ENCODE results near the gene WRNIP1. TPM values are rescaled to one million over a fixed set of nuclear protein-coding genes. Genes with fewer than 3 reads are reported as not detected.

WRNIP1 gene
- total RNA-seq, 1 donor from 2014 or later = 46.5 TPM

- no peak for DNase-seq
- Mint-ChIP-seq H3K9me3 (ENCODE audit: unreplicated experiment) (no peaks in the 10 kb centered on the region), H3K27ac (ENCODE audit: unreplicated experiment) (no peak overlapping the region), H3K27me3 (ENCODE audit: unreplicated experiment) (peaks cover 3% of the 10 kb centered on the region), H3K4me1 (ENCODE audit: low read depth, unreplicated experiment) (peaks cover 11% of the 10 kb centered on the region), H3K36me3 (ENCODE audit: unreplicated experiment) (no peaks in the 10 kb centered on the region), H3K4me3 (ENCODE audit: unreplicated experiment) (no peak overlapping the region)
- TF ChIP-seq, protein P1, sequence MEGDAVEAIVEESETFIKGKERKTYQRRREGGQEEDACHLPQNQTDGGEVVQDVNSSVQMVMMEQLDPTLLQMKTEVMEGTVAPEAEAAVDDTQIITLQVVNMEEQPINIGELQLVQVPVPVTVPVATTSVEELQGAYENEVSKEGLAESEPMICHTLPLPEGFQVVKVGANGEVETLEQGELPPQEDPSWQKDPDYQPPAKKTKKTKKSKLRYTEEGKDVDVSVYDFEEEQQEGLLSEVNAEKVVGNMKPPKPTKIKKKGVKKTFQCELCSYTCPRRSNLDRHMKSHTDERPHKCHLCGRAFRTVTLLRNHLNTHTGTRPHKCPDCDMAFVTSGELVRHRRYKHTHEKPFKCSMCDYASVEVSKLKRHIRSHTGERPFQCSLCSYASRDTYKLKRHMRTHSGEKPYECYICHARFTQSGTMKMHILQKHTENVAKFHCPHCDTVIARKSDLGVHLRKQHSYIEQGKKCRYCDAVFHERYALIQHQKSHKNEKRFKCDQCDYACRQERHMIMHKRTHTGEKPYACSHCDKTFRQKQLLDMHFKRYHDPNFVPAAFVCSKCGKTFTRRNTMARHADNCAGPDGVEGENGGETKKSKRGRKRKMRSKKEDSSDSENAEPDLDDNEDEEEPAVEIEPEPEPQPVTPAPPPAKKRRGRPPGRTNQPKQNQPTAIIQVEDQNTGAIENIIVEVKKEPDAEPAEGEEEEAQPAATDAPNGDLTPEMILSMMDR (IDR thresholded peaks at IDR 0.05; ENCODE audit: partially characterized antibody, unreplicated experiment) = no peak
These were observed 20.4 kb upstream of the WRNIP1 start for GRCh38 chr6:2744778-2745177.

GRCh38 chr6:2745246-2745645 is 19.9 kb upstream of the WRNIP1 start:
- Mint-ChIP-seq H3K27ac (ENCODE audit: unreplicated experiment) (no peak overlapping the region), H3K27me3 (ENCODE audit: unreplicated experiment) (peaks cover 3% of the 10 kb centered on the region), H3K4me3 (ENCODE audit: unreplicated experiment) (no peak overlapping the region), H3K9me3 (ENCODE audit: unreplicated experiment) (no peaks in the 10 kb centered on the region), H3K4me1 (ENCODE audit: low read depth, unreplicated experiment) (peaks cover 12% of the 10 kb centered on the region), H3K36me3 (ENCODE audit: unreplicated experiment) (no peaks in the 10 kb centered on the region)
- TF ChIP-seq, protein P1 (IDR thresholded peaks at IDR 0.05; ENCODE audit: partially characterized antibody, unreplicated experiment) = no peak
- no peak for DNase-seq

- Mint-ChIP-seq H3K4me3 (ENCODE audit: unreplicated experiment) (no peak overlapping the region), H3K9me3 (ENCODE audit: unreplicated experiment) (no peaks in the 10 kb centered on the region), H3K4me1 (ENCODE audit: low read depth, unreplicated experiment) (peaks cover 12% of the 10 kb centered on the region), H3K36me3 (ENCODE audit: unreplicated experiment) (no peaks in the 10 kb centered on the region), H3K27me3 (ENCODE audit: unreplicated experiment) (peaks cover 3% of the 10 kb centered on the region), H3K27ac (ENCODE audit: unreplicated experiment) (no peak overlapping the region)
- TF ChIP-seq, protein P1 (IDR thresholded peaks at IDR 0.05; ENCODE audit: partially characterized antibody, unreplicated experiment) = no peak
- DNase-seq = no peak
These were observed 18.6 kb upstream of the WRNIP1 start for GRCh38 chr6:2746557-2747061.

GRCh38 chr6:2748183-2748582 is 17.0 kb upstream of the WRNIP1 start:
- no peak overlapping the region for H3K27ac Mint-ChIP-seq (ENCODE audit: unreplicated experiment)
- H3K36me3 Mint-ChIP-seq (ENCODE audit: unreplicated experiment) = no peaks in the 10 kb centered on the region
- H3K4me3 Mint-ChIP-seq (ENCODE audit: unreplicated experiment) = no peak overlapping the region
- no peaks in the 10 kb centered on the region for H3K9me3 Mint-ChIP-seq (ENCODE audit: unreplicated experiment)
- no peak for DNase-seq
- H3K27me3 Mint-ChIP-seq (ENCODE audit: unreplicated experiment) = peaks cover 3% of the 10 kb centered on the region
- TF ChIP-seq, protein P1 (IDR thresholded peaks at IDR 0.05; ENCODE audit: partially characterized antibody, unreplicated experiment) = no peak
- peaks cover 12% of the 10 kb centered on the region for H3K4me1 Mint-ChIP-seq (ENCODE audit: low read depth, unreplicated experiment)

DNA sequence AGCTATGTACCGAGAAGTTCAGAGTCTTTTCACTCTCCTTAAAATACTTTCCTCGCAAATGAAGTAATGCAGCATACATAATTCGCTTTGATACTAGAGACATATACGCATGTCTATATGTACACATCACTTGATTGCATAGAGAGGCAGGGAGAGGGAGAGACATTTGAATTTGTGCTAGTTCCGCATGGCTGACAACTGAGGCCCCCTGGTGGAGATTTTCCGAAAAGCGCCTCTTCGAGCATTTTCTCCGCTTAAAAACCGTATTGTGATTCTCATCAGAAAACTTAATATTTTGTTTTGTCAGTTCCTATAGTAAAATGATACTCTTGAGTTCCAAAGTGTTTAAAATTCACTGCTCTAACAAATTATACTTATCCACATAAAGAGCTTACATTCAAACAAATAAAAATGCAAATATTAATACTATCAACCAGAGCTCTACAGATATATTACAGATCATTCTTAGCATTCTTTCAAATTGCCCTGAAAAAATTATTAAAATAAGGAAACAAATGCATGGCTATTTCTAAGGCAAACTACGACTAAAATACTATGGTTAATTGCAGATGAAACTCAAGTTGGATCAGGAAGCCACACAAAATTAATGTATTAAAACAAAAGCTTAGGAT is 15.1 kb upstream of the WRNIP1 start:
- Mint-ChIP-seq H3K27ac (ENCODE audit: unreplicated experiment) (no peak overlapping the region), H3K36me3 (ENCODE audit: unreplicated experiment) (no peaks in the 10 kb centered on the region), H3K9me3 (ENCODE audit: unreplicated experiment) (no peaks in the 10 kb centered on the region), H3K4me3 (ENCODE audit: unreplicated experiment) (no peak overlapping the region), H3K27me3 (ENCODE audit: unreplicated experiment) (no peaks in the 10 kb centered on the region), H3K4me1 (ENCODE audit: low read depth, unreplicated experiment) (peaks cover 2% of the 10 kb centered on the region)
- TF ChIP-seq, protein P1 (IDR thresholded peaks at IDR 0.05; ENCODE audit: partially characterized antibody, unreplicated experiment) = peak; percentile 94
- DNase-seq = peak; percentile 76

Measured in glutamatergic neuron (in vitro differentiated cells).